KG1 (cell line): ENCODE results near the gene AKR1A1.
"Not testable (repeated sequence)": the region's sequence is repeated elsewhere in the genome, so short reads cannot be mapped to it uniquely, and the experiment has no call there.

Source experiments
- DNase-seq: peaks from one replicate; lab custom pipeline; 2025; lab: John Stamatoyannopoulos, UW

Gene AKR1A1

DNA sequence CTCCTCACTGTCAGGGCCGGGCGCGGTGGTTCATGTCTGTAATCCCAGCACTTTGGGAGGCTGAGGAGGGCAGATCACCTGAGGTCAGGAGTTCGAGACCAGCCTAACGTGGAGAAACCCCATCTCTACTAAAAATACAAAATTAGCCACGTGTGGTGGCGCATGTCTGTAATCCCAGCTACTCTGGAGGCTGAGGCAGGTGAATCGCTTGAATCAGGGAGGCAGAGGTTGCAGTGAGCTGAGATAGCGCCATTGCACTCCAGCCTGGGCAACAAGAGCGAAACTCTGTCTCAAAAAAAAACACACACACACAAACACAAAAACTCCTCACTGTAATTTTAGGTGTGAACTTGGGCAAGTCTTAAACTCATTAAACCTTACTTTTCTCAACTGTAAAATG is 26.7 kb upstream of the AKR1A1 start:
- DNase-seq: not testable (repeated sequence)

- no peak for DNase-seq
Observed at GRCh38 chr1:45526135-45526644, 24.4 kb upstream of the AKR1A1 start.

- DNase-seq: no peak
Observed at GRCh38 chr1:45530632-45531135, 19.9 kb upstream of the AKR1A1 start.

DNA sequence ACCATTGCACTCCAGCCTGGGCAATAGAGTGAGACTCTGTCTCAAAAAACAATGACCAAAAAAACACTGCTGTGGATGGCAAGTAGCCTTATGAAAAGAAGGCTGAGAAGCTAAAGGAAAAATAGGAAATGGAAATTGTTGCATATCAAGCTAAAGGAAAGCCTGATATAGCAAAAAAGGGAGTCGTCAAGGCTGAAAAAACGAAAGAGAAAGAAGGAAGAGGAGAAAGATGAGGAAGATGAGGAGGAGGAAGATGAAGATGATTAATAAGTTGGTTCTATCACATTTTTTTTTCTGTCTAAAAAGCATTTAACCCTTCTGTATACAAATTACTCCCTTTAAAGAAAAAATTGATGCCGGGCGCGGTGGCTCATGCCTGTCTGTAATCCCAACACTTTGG is 18.8 kb upstream of the AKR1A1 start:
- no peak for DNase-seq

- DNase-seq: no peak
Observed at GRCh38 chr1:45535988-45536766, 14.4 kb upstream of the AKR1A1 start.

- no peak for DNase-seq
Observed at GRCh38 chr1:45536886-45537285, 13.7 kb upstream of the AKR1A1 start.

GRCh38 chr1:45541193-45541592 is 9.4 kb upstream of the AKR1A1 start:
- DNase-seq: no peak

- DNase-seq: no peak
Observed at GRCh38 chr1:45542591-45542990, 8.0 kb upstream of the AKR1A1 start.

DNA sequence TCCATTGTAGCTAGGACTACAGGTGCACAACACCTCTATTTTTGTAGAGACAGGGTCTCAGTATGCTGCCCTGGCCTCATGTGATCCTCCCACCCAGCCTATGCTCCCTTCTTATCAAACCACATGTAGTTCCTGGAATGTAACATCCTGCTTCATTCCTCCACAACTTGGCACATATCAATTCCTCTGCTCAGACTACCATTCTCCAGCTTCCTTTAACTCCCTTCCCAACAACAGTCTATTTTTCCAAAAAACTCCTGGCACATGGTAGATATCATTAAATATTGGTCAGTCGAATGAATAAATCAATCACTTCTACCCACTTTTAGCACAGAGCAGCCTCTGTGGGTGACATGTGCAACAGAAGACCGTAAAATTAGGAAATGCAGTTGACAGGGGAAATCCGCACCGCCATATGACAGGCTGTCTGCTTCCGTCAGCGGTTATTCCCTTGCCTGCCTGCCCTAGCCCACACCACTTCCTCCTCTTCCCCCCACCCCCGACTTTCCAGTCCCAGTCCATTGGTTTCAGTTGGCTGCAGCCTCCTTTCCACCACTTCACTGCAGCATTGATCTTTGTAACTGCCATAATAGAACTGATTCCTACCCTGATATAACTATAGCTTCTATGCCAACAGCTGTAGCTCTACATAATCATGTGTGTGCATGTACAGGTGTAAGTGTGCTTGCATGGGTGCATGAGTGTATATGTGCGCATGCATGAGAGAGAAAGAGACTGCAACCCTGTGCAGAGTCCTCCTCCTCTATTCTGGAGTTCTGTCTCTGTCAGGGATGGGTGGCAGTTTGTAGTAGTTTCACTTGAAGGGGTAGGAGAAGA is 6.8 kb upstream of the AKR1A1 start:
- DNase-seq: peak; percentile 80

GRCh38 chr1:45544530-45544929 is 6.1 kb upstream of the AKR1A1 start:
- no peak for DNase-seq

- no peak for DNase-seq
Observed at GRCh38 chr1:45545019-45545493, 5.6 kb upstream of the AKR1A1 start.

DNA sequence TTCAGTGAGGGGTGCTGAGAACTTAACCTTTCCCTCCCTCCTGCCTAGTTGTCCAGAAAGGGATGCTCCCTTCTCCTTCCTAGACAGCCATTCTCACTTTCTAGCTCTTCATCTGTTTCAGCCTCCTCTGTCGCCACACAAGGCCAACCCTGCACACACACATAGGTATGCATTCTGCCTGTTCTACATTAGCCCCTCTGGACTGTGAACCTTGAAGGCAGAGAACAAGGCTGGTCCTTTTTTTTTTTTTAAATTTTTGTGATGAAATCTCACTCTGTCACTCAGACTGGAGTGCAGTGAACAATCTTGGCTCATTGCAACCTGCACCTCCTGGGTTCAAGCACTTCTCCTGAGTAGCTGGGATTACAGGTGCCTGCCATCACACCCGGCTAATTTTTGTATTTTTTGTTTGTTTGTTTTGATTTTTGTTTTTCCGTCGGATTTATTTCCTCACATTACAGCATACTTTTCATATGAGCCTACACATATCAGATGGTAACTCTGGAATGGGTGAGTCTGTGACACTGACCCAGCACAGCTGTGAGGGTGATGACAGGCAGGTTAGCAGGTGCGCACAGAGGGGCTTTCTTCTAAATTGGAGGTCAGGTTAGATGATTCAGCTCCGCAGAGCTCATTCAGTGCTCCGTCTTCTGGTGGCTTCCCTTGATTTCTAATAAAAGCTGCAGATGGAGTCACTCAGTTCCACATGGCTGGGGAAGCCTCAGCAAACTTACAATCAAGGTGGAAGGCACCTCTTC is 4.9 kb upstream of the AKR1A1 start:
- no peak for DNase-seq

DNA sequence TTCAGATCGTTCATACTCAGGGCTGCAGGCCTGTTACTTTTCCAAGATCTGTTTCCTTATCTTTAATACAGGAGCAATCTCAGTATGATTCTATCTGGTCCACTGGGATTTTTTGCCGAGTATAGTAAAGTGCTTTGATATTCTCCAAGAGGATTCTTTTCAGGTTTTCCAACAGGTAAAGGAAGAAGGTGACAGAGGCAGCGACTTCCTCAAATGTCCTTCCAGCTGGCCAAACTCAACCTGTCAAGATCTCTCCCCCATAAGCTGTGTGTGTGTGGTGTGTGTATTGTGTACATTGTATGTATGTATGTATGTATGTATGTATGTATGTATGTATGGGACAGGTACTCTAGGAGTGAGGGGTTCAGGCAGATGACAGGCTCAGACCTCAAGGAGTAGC is 1.1 kb downstream of the AKR1A1 start:
- no peak for DNase-seq

- DNase-seq: no peak
Observed at GRCh38 chr1:45552331-45552730, 1.7 kb downstream of the AKR1A1 start.

DNA sequence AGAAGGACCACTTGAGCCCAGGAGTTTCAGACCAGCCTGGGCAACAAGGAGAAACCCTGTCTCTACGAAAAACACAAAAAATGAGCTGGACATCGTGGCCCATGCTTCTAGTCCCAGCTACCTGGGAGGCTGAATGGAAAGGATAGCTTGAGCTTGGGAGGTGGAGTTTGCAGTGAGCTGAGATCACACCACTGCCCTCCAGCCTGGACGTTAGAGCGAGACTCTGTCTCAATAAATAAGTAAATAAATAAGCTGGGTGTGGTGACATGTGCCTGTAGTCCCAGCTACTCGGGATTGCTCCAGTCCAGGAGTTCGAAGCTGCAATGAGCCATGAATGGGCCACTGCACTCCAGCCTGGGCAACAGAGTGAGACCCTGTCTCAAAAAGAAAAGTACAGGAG is 3.6 kb downstream of the AKR1A1 start:
- DNase-seq: no peak

DNA sequence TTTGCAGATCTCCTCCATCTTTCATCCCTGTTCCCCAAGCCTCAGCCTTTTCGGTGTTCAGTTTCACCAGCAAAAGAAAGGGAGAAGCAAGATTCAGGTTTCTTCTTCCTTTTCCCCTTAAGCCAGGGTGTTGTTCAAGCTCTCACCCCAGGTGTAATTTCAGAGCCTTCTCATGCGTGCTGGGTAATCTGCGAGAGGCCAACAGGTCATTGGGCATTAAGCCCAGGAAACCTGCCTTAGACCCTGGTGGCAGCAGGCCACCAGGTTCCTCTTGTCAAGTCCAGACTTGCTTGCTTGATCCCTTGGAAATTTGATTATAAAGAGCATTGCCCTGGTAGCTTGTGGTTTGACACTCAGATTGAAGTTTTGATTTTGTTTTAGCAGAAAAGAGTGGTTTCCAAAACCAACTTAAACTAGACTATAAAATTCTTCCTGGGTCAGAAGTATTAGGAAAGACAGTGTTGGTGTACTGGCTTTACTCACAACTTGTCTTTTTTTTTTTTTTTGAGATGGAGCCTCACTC is 6.9 kb downstream of the AKR1A1 start:
- DNase-seq: no peak

- no peak for DNase-seq
Observed at GRCh38 chr1:45563843-45564242, 13.2 kb downstream of the AKR1A1 start.

DNA sequence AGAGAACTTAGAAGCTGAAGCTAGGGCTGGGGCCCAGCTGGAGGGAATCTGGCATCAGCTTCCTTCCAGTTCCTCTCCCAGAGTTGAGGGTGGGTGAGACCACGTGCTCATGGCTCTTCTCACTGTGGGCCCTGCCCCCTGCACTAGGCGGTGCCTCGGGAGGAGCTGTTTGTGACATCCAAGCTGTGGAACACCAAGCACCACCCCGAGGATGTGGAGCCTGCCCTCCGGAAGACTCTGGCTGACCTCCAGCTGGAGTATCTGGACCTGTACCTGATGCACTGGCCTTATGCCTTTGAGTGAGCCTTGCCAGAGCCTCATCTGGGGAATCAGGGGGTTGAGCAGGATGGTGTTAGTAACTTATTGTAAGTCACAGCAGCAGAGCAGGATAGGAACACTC is 16.1 kb downstream of the AKR1A1 start:
- no peak for DNase-seq

DNA sequence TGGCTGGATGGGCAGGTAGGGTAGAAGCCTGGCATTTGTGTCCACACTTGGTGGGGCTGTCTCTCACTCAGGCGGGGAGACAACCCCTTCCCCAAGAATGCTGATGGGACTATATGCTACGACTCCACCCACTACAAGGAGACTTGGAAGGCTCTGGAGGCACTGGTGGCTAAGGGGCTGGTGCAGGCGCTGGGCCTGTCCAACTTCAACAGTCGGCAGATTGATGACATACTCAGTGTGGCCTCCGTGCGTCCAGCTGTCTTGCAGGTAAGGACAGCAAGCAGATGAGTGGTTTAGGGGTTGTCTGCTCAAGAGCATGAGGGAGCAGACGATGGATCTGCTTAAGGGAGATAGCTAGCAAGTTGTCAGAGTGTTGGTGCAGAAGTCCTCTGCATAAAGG is 17.3 kb downstream of the AKR1A1 start:
- no peak for DNase-seq

DNA sequence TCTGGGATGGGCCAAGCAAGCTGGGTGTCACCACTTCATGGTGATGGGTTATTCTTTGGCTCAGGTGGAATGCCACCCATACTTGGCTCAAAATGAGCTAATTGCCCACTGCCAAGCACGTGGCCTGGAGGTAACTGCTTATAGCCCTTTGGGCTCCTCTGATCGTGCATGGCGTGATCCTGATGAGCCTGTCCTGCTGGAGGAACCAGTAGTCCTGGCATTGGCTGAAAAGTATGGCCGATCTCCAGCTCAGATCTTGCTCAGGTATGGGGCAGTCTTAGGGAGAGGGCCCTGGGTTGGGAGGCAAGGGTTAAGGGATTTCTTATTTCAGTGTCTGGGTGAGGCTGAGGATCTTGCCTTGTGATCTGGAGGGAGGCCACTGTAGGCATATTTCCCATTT is 17.8 kb downstream of the AKR1A1 start:
- no peak for DNase-seq

GRCh38 chr1:45569571-45569961 is 18.9 kb downstream of the AKR1A1 start:
- no peak for DNase-seq
